Activated CD4-positive, alpha-beta memory T cell treated with anti-CD3 and anti-CD28 coated beads for 36 hours (primary cell): ENCODE measurements around the gene RNASE7. TPM values are rescaled to one million over a fixed set of nuclear protein-coding genes. Genes with fewer than 3 reads are reported as not detected.

ENCODE experiments used
- CTCF ChIA-PET: fragments of 350-600 bp; sonication (Branson Sonifier 250); formaldehyde crosslinking; loops from one replicate; lab custom pipeline; 2021; ENCODE audit warnings: antibody characterized with exemption, inconsistent platforms; lab: Charles Lee
- POLR2A ChIA-PET: fragments of 350-600 bp; sonication (Branson Sonifier 250); formaldehyde crosslinking; loops from one replicate; lab custom pipeline; 2021; ENCODE audit warnings: antibody characterized with exemption; lab: Charles Lee
- DNase-seq: peaks from one replicate; pipeline ENCODE4 v3.0.0-alpha.2; 2020
- H3K27ac Mint-ChIP-seq: one replicate; pipeline ENCODE4 v1.8.0; 2021; ENCODE audit warnings: mixed read lengths
- H3K27me3 Mint-ChIP-seq: one replicate; pipeline ENCODE4 v1.8.0; 2021; ENCODE audit warnings: mixed read lengths
- H3K36me3 Mint-ChIP-seq: one replicate; pipeline ENCODE4 v1.8.0; 2021; ENCODE audit warnings: mixed read lengths
- H3K4me1 Mint-ChIP-seq: one replicate; pipeline ENCODE4 v1.8.0; 2021; ENCODE audit warnings: low read depth, mixed read lengths
- H3K4me3 Mint-ChIP-seq: one replicate; pipeline ENCODE4 v1.8.0; 2021; ENCODE audit warnings: mild to moderate bottlenecking, mixed read lengths
- H3K9me3 Mint-ChIP-seq: one replicate; pipeline ENCODE4 v1.8.0; 2021; ENCODE audit warnings: mixed read lengths
- intact Hi-C: fragments of 100-400 bp; cut with micrococcal nuclease; formaldehyde crosslinking; loops from one replicate; pipeline ENCODE4 v1.15.1; 2023
- total RNA-seq, 2 experiments: library from RNA; stranded (reverse); gene quantifications; one replicate each; pipeline ENCODE4 v1.2.3, GENCODE V29; 2021

Gene RNASE7
- total RNA-seq, 2 experiments from 2014 or later = not detected

DNA sequence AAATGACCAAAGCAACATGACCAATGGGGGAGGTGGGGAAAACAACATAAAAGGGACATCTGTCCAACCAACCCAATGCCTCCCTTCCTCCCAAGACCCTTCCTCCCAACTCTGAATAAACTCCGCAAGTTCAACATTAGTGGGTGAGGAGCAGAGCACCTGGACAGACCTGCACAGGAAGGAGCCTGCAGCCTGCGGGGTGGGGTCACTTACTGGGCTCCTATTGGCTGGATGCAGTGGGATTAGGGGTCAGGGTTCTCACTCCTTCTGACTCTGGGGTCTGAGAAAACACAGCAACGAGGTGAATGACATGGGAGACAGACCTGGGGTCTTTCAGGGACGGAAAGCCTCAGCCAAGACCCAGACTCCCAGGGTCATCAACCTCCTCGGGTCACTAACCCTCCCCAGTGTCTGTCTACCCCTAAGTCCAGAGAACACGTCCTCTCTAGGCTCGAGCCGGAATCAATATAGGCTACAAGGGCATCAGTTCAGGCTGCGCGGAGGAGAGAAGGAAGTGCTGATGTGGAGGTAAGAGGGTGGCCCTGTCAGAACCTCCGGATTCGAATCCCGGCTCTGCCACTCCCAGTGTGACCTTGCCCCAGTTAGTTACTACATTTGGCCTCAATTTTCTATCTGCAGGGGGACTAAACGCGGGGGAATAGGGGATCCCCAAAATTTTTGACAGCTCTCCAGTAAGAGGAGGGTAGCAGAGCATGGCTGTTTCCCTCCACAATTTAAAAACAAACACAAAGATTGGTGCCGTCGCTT lies 18.2 kb upstream of the RNASE7 start:
- Mint-ChIP-seq H3K9me3 (no peaks in the 10 kb centered on the region), H3K27me3 (no peaks in the 10 kb centered on the region), H3K36me3 (no peaks in the 10 kb centered on the region), H3K27ac (no peak overlapping the region), H3K4me3 (peak overlapping the region; percentile 73), H3K4me1 (peaks cover 9% of the 10 kb centered on the region)
- DNase-seq = peak; percentile 35
- intact Hi-C loops = no loop called here
- CTCF ChIA-PET = interaction anchor here (1.0 to 3.0 kb wide), 8 partner anchors 9 to 80 kb away, joined by 3 to 17 read pairs (median 4); partner anchors contain the start of gene RNASE7
- POLR2A ChIA-PET = interaction anchor here (0.6 to 1.7 kb wide), 2 partner anchors 42 to 80 kb away, joined by 3 to 5 read pairs; no protein-coding TSS in a partner anchor

DNA sequence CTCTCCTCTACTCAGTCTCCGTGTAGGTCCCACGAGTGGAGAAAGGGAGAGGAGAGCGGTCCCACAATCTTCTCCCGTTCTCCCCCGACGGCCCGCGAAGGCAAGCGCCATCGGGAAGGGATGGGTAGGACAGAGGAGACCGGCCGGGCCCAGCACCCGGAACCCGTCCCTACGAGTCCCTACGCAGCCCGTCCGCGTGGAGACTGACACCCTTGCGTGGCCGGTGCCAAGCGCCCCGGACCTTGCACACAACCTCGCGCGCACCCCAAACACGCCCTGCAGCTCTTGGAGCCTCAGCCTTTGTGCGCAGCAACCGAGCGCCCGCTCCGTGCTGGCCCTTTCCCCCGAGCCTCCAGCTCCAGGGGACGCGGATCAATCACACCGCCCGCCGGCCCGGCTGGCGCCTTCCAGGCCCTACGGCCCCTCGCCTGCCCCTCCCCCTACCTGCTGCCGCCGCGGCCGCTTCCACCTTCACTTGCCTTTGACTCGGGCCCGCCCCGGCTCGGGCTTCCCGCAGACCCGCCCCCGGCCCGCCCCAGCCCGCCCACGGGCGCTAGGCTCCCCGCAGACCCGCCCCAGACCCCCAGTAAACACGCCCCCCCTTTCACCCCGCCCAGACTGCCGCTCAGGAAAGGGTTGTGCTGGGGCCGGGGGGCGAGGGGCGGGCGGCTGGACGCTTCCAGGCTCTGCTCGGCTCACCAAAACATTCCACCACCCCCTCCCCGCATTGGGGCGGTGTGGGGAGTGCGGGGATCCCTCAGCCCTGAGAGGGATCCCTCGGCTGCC lies 17.4 kb upstream of the RNASE7 start, which contains the start of gene NDRG2:
NDRG2 (minus strand) TSS at position 477 of the 786 bp plus-strand sequence. CDS start 1,746 bp downstream, outside the sequence.
- H3K36me3 Mint-ChIP-seq = no peaks in the 10 kb centered on the region
- CTCF ChIA-PET = interaction anchor here (1.0 to 3.0 kb wide), 4 partner anchors 10 to 79 kb away, joined by 3 to 17 read pairs (median 8); no protein-coding TSS in a partner anchor
- DNase-seq = peak; percentile 76
- no peaks in the 10 kb centered on the region for H3K27me3 Mint-ChIP-seq
- H3K4me1 Mint-ChIP-seq = peaks cover 9% of the 10 kb centered on the region
- POLR2A ChIA-PET = interaction anchor here (1.7 kb wide), 1 partner anchor 80 kb away, joined by 5 read pairs; no protein-coding TSS in a partner anchor
- peak within 1 kb of the TSS; percentile 73 for H3K4me3 Mint-ChIP-seq
- intact Hi-C loops = no loop called here
- no peak within 1 kb of the TSS for H3K27ac Mint-ChIP-seq
- H3K9me3 Mint-ChIP-seq = no peaks in the 10 kb centered on the region

DNA sequence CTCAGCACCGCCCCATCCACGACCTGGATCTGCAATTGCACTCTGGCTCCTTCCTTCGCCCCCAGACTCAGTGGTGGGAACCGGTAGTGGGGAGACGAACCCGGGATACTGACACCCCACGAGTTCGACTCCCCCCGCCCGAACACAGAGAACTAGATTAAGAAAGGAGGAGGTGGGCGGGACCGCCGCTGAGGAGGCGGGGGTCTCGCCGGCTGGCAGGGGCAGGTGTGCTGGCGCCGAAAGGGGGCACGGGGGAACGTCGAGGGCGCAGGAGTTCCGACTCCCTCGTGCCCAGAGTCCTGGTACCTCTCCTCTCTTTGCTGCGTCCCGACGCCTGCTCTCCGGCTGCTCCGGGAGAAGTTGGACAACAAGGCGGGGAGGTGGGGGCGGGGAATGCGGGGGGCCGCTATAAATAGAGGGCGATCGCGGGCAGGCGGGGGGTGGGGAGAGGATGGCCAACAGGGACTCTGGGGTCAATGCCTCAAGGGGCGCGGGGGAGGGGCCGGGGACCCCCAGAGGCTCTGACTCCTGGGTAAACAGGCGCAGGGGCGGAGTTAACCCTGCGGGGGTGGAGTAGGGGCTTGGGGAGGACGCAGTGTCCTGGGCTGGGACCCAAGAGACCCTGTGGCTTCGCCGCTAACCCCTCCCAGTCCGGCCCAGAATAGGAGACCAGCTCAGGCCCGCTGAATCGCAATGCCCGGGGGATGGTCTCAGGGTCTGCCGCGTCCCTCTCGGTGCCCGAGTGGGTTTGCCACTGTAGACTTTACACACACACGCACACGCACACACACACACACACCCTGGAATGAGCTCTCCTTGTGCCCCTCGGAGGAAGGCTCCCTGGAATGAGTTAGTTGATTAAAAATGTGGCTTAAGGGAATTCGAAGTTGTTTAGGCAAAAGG lies 16.5 kb upstream of the RNASE7 start:
- Mint-ChIP-seq H3K36me3 (no peaks in the 10 kb centered on the region), H3K4me1 (peaks cover 9% of the 10 kb centered on the region), H3K9me3 (no peaks in the 10 kb centered on the region), H3K27me3 (no peaks in the 10 kb centered on the region), H3K4me3 (peak overlapping the region; percentile 64), H3K27ac (no peak overlapping the region)
- ChIA-PET CTCF (interaction anchor here (1.0 to 3.0 kb wide), 4 partner anchors 11 to 79 kb away, joined by 3 to 17 read pairs (median 13); no protein-coding TSS in a partner anchor), POLR2A (interaction anchor here (1.7 kb wide), 1 partner anchor 79 kb away, joined by 5 read pairs; no protein-coding TSS in a partner anchor)
- intact Hi-C loops = no loop called here
- DNase-seq = no peak

DNA sequence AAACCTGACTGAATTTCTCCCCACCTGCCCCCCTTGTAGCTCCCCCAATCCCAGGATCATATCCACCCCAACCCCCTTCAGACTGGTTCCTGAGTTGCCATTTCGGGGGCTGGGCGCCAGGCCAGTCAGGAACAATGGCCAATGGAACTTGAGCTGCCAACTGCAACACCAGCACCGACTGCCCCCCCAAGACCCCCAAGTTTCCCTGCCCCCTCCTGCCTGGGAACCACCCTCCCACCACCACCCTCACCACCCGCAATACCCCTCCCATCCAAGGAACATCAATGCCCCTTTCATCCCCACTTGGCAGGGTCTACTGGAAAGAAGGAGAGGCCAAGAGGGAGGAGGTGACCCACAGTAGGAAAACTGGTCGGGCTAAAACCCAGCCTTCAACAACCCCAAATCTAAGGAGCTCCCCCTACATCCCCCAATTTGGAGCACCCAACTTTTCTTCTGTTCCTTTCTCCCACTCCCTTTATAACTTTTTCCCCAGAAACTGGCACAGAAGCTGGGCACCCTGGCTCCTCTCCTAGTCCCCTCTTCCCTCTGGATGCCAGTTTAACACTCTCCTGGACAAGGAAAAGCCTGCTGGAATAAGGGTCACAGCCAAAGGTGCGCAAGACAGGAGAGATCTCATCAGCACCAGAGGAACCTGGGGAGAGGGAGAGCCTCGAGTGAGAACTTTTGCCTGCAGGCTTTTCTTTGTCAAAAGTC lies 15.7 kb upstream of the RNASE7 start:
- Mint-ChIP-seq H3K4me3 (no peak overlapping the region), H3K9me3 (no peaks in the 10 kb centered on the region), H3K4me1 (peaks cover 9% of the 10 kb centered on the region), H3K27ac (no peak overlapping the region), H3K36me3 (no peaks in the 10 kb centered on the region), H3K27me3 (no peaks in the 10 kb centered on the region)
- DNase-seq = no peak
- ChIA-PET POLR2A (no interaction called here), CTCF (interaction anchor here (1.7 kb wide), 1 partner anchor 12 kb away, joined by 14 read pairs; no protein-coding TSS in a partner anchor)
- intact Hi-C loops = no loop called here

DNA sequence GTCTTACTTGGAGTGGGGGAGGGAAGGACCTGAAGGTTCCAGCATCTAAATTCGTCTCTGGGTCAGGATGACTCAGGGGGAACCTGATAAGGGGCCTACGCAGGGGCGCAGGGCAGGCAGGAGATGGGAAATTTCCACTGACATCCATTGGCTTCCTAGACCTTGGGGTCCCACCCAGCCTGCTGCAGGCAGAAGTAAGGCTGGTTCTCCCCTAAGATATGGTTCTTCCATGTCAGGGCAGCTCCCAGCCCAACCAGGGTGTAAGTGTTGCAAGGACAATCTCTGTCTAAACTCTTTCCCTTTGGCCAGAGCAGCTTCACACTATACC lies 15.2 kb upstream of the RNASE7 start:
- ChIA-PET CTCF (interaction anchor here (1.7 kb wide), 1 partner anchor 12 kb away, joined by 14 read pairs; no protein-coding TSS in a partner anchor), POLR2A (no interaction called here)
- no peak for DNase-seq
- intact Hi-C loops = no loop called here
- Mint-ChIP-seq H3K4me3 (no peak overlapping the region), H3K27ac (no peak overlapping the region), H3K36me3 (no peaks in the 10 kb centered on the region), H3K27me3 (no peaks in the 10 kb centered on the region), H3K4me1 (peaks cover 9% of the 10 kb centered on the region), H3K9me3 (no peaks in the 10 kb centered on the region)

DNA sequence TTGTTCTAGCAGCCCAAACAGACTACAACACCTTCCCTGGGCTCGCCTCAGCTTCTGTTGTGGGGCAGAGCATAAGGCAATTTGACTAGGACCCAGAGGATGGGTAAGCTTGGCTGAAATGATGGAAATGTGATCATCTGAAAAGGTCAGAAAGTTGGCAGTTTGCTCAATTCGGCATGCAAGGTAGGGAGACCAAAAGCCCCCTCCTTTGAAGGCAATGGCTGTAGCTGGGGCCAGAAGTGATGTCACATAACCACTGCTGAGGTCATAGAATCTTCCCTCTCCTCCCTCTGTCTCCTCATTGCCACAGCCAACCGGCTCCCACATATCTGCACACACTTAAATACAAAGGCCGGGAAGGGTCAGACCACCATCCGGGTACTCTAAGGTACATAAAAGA lies 12.2 kb upstream of the RNASE7 start, which contains the start of gene TPPP2:
TPPP2 (plus strand) TSS at position 301 of the 400 bp plus-strand sequence. CDS start 365 bp downstream, outside the sequence.
- Mint-ChIP-seq H3K9me3 (no peaks in the 10 kb centered on the region), H3K4me3 (no peak within 1 kb of the TSS), H3K4me1 (no peaks in the 10 kb centered on the region), H3K27me3 (no peaks in the 10 kb centered on the region), H3K36me3 (no peaks in the 10 kb centered on the region), H3K27ac (no peak within 1 kb of the TSS)
- intact Hi-C loops = no loop called here
- CTCF ChIA-PET = interaction anchor here (0.8 to 3.5 kb wide), 2 partner anchors 9 to 15 kb away, joined by 4 to 21 read pairs; no protein-coding TSS in a partner anchor
- DNase-seq = no peak
- POLR2A ChIA-PET = no interaction called here

DNA sequence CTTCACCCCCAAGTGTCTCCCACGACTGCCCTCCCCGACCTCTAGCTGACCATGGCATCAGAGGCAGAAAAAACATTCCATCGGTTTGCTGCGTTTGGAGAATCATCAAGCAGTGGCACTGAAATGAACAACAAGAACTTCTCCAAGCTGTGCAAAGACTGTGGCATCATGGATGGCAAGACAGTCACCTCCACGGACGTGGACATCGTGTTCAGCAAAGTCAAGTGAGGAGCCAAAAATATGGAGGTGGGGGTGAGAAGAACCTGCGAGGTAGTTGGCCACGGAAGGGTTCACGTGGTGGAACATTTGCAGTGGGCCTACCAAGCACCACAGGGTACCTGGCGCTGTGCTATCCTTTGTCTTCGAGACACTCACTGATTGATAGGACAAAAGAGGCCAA lies 11.6 kb upstream of the RNASE7 start:
- CTCF ChIA-PET = interaction anchor here (0.8 to 3.5 kb wide), 2 partner anchors 10 to 16 kb away, joined by 4 to 21 read pairs; no protein-coding TSS in a partner anchor

DNA sequence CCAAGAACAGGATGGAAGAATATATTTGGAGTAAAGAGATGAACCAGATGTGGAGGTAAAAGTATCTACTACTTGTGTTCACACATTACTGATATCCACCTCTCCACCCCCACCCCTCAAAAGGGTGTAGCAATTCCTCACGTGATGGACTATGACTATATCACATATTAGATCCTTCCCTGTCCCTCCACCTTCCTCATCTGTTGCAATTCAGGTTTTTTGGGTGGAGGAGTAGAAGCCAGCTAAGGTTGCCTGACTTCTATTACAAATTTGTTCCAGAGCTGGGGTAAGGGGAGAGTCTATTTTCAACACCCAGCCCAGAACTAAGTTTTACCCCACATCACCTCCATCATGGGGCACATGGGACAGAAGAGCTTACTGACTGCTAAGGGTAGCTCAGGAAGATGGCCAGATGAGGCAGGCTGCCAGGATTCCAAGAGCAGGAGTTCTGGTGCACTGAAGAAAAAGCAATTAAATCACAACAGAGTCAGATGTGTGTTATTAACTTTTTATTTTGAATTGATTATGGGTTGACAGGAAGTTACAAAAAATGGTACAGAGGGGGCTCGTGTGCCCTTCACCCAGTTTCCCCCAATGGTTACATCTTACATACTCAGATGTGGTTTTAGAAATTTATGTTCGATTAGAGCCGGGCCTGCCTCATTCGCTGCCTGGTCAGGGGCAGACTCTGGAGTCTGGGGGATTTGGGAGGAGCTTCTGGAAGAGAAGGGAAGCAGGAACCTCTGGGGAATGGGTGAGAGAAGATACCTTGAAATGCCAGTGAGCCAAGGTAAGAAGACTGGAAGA lies 9.6 kb upstream of the RNASE7 start:
- DNase-seq = no peak
- intact Hi-C loops = no loop called here
- Mint-ChIP-seq H3K27ac (no peak overlapping the region), H3K4me1 (no peaks in the 10 kb centered on the region), H3K9me3 (no peaks in the 10 kb centered on the region), H3K4me3 (no peak overlapping the region), H3K27me3 (no peaks in the 10 kb centered on the region), H3K36me3 (no peaks in the 10 kb centered on the region)
- POLR2A ChIA-PET = no interaction called here
- CTCF ChIA-PET = interaction anchor here (1.0 to 7.1 kb wide), 3 partner anchors 12 to 24 kb away, joined by 3 to 55 read pairs (median 3); no protein-coding TSS in a partner anchor

More for the DNA sequence above, 11.6 kb upstream of the RNASE7 start:
- Mint-ChIP-seq H3K4me1 (no peaks in the 10 kb centered on the region), H3K9me3 (no peaks in the 10 kb centered on the region), H3K27ac (no peak overlapping the region), H3K4me3 (no peak overlapping the region), H3K36me3 (no peaks in the 10 kb centered on the region), H3K27me3 (no peaks in the 10 kb centered on the region)
- intact Hi-C loops = no loop called here
- POLR2A ChIA-PET = no interaction called here
- no peak for DNase-seq

DNA sequence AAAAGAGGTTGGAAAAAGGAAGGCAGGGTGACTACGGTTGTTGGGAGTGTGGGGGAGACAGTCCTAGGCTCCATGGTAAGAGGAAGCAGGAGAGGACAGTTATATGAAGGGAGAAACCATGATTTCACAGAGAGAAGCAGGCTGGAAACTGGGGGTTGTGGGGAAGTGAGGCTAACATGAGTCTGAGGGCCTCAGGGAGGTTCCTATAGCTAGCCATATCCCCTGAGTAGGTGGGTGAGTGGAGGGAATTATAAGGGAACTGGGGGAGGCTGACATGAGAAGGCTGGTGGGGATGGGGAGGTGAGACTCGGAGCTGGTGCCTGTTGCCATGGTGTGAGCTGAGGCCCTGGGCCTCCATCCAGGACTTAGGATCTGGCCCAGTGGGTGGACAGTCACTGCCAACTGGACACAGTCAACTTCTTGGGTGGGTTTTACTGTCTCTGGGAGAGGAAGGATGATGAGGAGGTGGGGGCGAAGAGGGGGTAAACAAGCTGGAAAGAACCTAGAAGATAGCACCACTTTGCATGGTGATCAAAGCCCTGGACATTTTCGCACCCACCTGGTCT lies 8.9 kb upstream of the RNASE7 start:
- intact Hi-C loops = no loop called here
- no peak for DNase-seq
- Mint-ChIP-seq H3K36me3 (no peaks in the 10 kb centered on the region), H3K4me3 (no peak overlapping the region), H3K27ac (no peak overlapping the region), H3K4me1 (no peaks in the 10 kb centered on the region), H3K9me3 (no peaks in the 10 kb centered on the region), H3K27me3 (no peaks in the 10 kb centered on the region)
- ChIA-PET CTCF (interaction anchor here (0.8 to 7.1 kb wide), 3 partner anchors 9 to 18 kb away, joined by 3 to 55 read pairs (median 3); partner anchors contain the start of gene RNASE7), POLR2A (no interaction called here)

DNA sequence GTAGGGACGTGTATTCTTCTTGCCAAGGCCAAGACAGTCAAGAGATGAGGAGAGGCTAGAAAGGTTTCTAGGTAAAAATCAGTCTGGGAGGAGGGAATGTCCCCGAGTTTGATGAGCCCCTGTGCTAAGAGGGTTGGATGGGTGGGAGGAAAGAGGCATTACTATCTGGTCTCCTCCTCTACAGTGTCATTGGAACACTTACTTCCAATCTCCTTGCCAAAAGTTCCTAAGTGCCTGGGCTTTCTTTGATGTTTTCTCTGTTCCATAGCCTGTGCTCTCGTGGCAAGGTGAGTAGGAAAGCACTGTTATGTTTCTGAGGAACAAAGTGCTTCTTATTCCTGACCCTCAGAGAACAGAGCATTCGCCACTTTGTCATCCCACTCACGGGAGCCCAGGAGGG lies 7.5 kb upstream of the RNASE7 start, which contains the start of gene RNASE13:
RNASE13 (minus strand) TSS at position 101 of the 400 bp plus-strand sequence. CDS start 519 bp downstream, outside the sequence.
- ChIA-PET CTCF (interaction anchor here (1.4 to 7.1 kb wide), 2 partner anchors 20 to 58 kb away, joined by 8 to 55 read pairs; no protein-coding TSS in a partner anchor), POLR2A (no interaction called here)
- Mint-ChIP-seq H3K36me3 (no peaks in the 10 kb centered on the region), H3K27ac (no peak within 1 kb of the TSS), H3K4me1 (no peaks in the 10 kb centered on the region), H3K9me3 (no peaks in the 10 kb centered on the region), H3K4me3 (no peak within 1 kb of the TSS), H3K27me3 (no peaks in the 10 kb centered on the region)
- no peak for DNase-seq
- intact Hi-C loops = no loop called here
